H1 (cell line): ENCODE data around the gene STIMATE. TPM values are rescaled to one million over a fixed set of nuclear protein-coding genes. Genes with fewer than 3 reads are reported as not detected.
A peak's percentile ranks its signal among the peaks of the same experiment; 100 is the strongest.

Experiments used
- CTCF ChIA-PET: fragments of 300-600 bp; sonication (Branson Sonifier 250); formaldehyde crosslinking; loops from one replicate; lab custom pipeline; 2021; ENCODE audit not compliant: partially characterized antibody; lab: Charles Lee
- POLR2A ChIA-PET: fragments of 300-600 bp; sonication (Branson Sonifier 250); formaldehyde crosslinking; loops from one replicate; lab custom pipeline; 2021; ENCODE audit warnings: inconsistent platforms; ENCODE audit not compliant: partially characterized antibody; lab: Charles Lee
- DNase-seq, 2 experiments: peaks; one replicate each; pipeline versions ENCODE4 v3.0.0 to v3.0.0-alpha.2; 2010 to 2022; ENCODE audit warnings: low spot score in 2 of 2, low read depth in 1 of 2, mixed read lengths in 1 of 2
- FAIRE-seq: peaks from 2 replicates; lab custom pipeline; 2011; peaks lifted over from hg19 to GRCh38; lab: Jason Lieb, UNC
- H2AFZ ChIP-seq: 2 replicates; pipeline ENCODE4 v1.8.1; 2012; ENCODE audit warnings: low read length, inconsistent platforms
- H2AK5ac ChIP-seq: 2 replicates; pipeline ENCODE4 v1.6.1; 2013; ENCODE audit warnings: low read depth, low read length
- H2BK120ac ChIP-seq: replicated peaks from 2 replicates; pipeline ENCODE3; 2013; ENCODE audit warnings: low read depth, low read length, inconsistent platforms
- H2BK12ac ChIP-seq: 2 replicates; pipeline ENCODE4 v1.6.1; 2013; ENCODE audit warnings: low read depth, low read length
- H2BK15ac ChIP-seq: 2 replicates; pipeline ENCODE4 v1.6.1; 2013; ENCODE audit warnings: low read length
- H2BK20ac ChIP-seq: 2 replicates; pipeline ENCODE4 v1.6.1; 2013; ENCODE audit warnings: low read length
- H2BK5ac ChIP-seq: 2 replicates; pipeline ENCODE4 v1.6.1; 2013; ENCODE audit warnings: low read depth, low read length
- H3K14ac ChIP-seq: 2 replicates; pipeline ENCODE4 v1.6.1; 2013; ENCODE audit warnings: inconsistent platforms; ENCODE audit not compliant: insufficient read length
- H3K18ac ChIP-seq: 2 replicates; pipeline ENCODE4 v1.6.1; 2013; ENCODE audit warnings: low read length; ENCODE audit errors: extremely low read depth
- H3K23ac ChIP-seq: 2 replicates; pipeline ENCODE4 v1.6.1; 2013; ENCODE audit warnings: inconsistent platforms; ENCODE audit not compliant: insufficient read length
- H3K23me2 ChIP-seq: 2 replicates; pipeline ENCODE4 v1.6.1; 2013; ENCODE audit warnings: low read depth, low read length
- H3K27ac ChIP-seq: 2 replicates; pipeline ENCODE4 v1.6.1; 2011; ENCODE audit warnings: low read depth, low read length, inconsistent platforms
- H3K27me3 ChIP-seq, 4 experiments: replicated peaks in 1 of 4; 1 replicate in 1 of 4; 2 replicates in 3 of 4; pipeline versions ENCODE4 v1.6.1 to v1.8.1; 2011 to 2013; ENCODE audit warnings: low read length in 3 of 4, mild to moderate bottlenecking in 3 of 4, inconsistent platforms in 2 of 4, mixed read lengths in 2 of 4, moderate library complexity in 1 of 4; ENCODE audit not compliant: control insufficient read depth in 3 of 4, insufficient read depth in 3 of 4; ENCODE audit errors: extremely low read depth in 1 of 4
- H3K36me3 ChIP-seq, 4 experiments: 2 replicates each; pipeline versions ENCODE4 v1.6.1 to v1.8.1; 2011 to 2013; ENCODE audit warnings: mild to moderate bottlenecking in 4 of 4, low read length in 3 of 4, moderate library complexity in 2 of 4, control low read depth in 1 of 4, inconsistent platforms in 1 of 4; ENCODE audit not compliant: insufficient read depth in 4 of 4, control insufficient read depth in 2 of 4
- H3K4ac ChIP-seq: replicated peaks from 2 replicates; pipeline ENCODE3; 2013; ENCODE audit warnings: low read length, low read depth, mixed read lengths, inconsistent platforms; ENCODE audit not compliant: insufficient read length
- H3K4me1 ChIP-seq, 4 experiments: replicated peaks in 1 of 4; 1 replicate in 1 of 4; 2 replicates in 3 of 4; pipeline versions ENCODE4 v1.6.1 to v1.8.1; 2011 to 2013; ENCODE audit warnings: low read length in 3 of 4, inconsistent platforms in 2 of 4, mixed read lengths in 1 of 4; ENCODE audit not compliant: insufficient read depth in 4 of 4, control insufficient read depth in 3 of 4
- H3K4me2 ChIP-seq, 2 experiments: 2 replicates each; pipeline versions ENCODE4 v1.6.1 to v1.8.1; 2011 to 2013; ENCODE audit warnings: low read depth in 2 of 2, low read length in 2 of 2, control low read depth in 1 of 2, inconsistent platforms in 1 of 2, mild to moderate bottlenecking in 1 of 2; ENCODE audit not compliant: insufficient read depth in 1 of 2
- H3K4me3 ChIP-seq, 4 experiments: fragments of 200-600, 300-600 bp in 1 of 4; sonication (generic), shearing (Covaris generic), sonication (Bioruptor Twin) in 1 of 4; 2 replicates each; pipeline versions ENCODE4 v1.5.1 to v1.8.1; 2011 to 2016; ENCODE audit warnings: low read length in 4 of 4, low read depth in 3 of 4, control low read depth in 2 of 4, inconsistent platforms in 2 of 4, mild to moderate bottlenecking in 2 of 4, mixed read lengths in 1 of 4, moderate library complexity in 1 of 4; ENCODE audit not compliant: insufficient read depth in 2 of 4; ENCODE audit errors: extremely low read depth in 1 of 4
- H3K56ac ChIP-seq: replicated peaks from 2 replicates; pipeline ENCODE3; 2013; ENCODE audit warnings: low read depth, mild to moderate bottlenecking, mixed read lengths, low read length, inconsistent platforms; ENCODE audit not compliant: insufficient read length
- H3K79me1 ChIP-seq: 2 replicates; pipeline ENCODE4 v1.6.1; 2013; ENCODE audit warnings: low read depth, low read length, control low read depth
- H3K79me2 ChIP-seq, 2 experiments: 2 replicates each; pipeline versions ENCODE4 v1.6.1 to v1.8.1; 2012 to 2013; ENCODE audit warnings: low read length in 2 of 2, mild to moderate bottlenecking in 2 of 2, inconsistent platforms in 1 of 2; ENCODE audit not compliant: insufficient read depth in 2 of 2, control insufficient read depth in 1 of 2
- H3K9ac ChIP-seq, 4 experiments: replicated peaks in 1 of 4; 1 replicate in 1 of 4; 2 replicates in 3 of 4; pipeline versions ENCODE4 v1.6.1 to v1.8.1; 2011 to 2013; ENCODE audit warnings: low read depth in 3 of 4, low read length in 3 of 4, control low read depth in 2 of 4, mild to moderate bottlenecking in 2 of 4, moderate library complexity in 2 of 4, inconsistent platforms in 1 of 4; ENCODE audit errors: extremely low read depth in 1 of 4
- H3K9me3 ChIP-seq, 2 experiments: 2 replicates each; pipeline versions ENCODE4 v1.6.1 to v1.8.1; 2012 to 2013; ENCODE audit warnings: mild to moderate bottlenecking in 2 of 2, moderate library complexity in 2 of 2, control low read depth in 1 of 2, inconsistent platforms in 1 of 2, low read depth in 1 of 2, low read length in 1 of 2, mixed read lengths in 1 of 2; ENCODE audit not compliant: insufficient read depth in 2 of 2
- H4K20me1 ChIP-seq, 2 experiments: replicated peaks in 1 of 2; 2 replicates each; pipeline versions ENCODE3 to v1.8.1; 2011 to 2013; ENCODE audit warnings: inconsistent platforms in 2 of 2, low read length in 2 of 2, mild to moderate bottlenecking in 1 of 2; ENCODE audit not compliant: insufficient read depth in 2 of 2, control insufficient read depth in 1 of 2
- H4K5ac ChIP-seq: 2 replicates; pipeline ENCODE4 v1.6.1; 2013; ENCODE audit warnings: low read length, low read depth, mixed read lengths, inconsistent platforms; ENCODE audit not compliant: insufficient read length
- H4K8ac ChIP-seq: 2 replicates; pipeline ENCODE4 v1.8.0; 2013; ENCODE audit warnings: mild to moderate bottlenecking, moderate library complexity, low read length, inconsistent platforms; ENCODE audit not compliant: insufficient read depth; ENCODE audit errors: extremely low read depth
- H4K91ac ChIP-seq: replicated peaks from 2 replicates; pipeline ENCODE3; 2013; ENCODE audit warnings: low read length, mixed read lengths, inconsistent platforms; ENCODE audit not compliant: insufficient read length
- ASH2L ChIP-seq: fragments of 200-600, 300-600 bp; sonication (generic); IDR thresholded peaks from one replicate; pipeline ENCODE4 v1.7.1; 2017; ENCODE audit warnings: low read length
- BACH1 ChIP-seq: IDR thresholded peaks from 2 replicates; pipeline ENCODE4 v1.6.1; 2012; ENCODE audit warnings: low read length, improper control_type of control experiment
- CEBPB ChIP-seq: IDR thresholded peaks from 2 replicates; pipeline ENCODE4 v1.6.1; 2012; ENCODE audit warnings: low read depth, low read length
- E2F6 ChIP-seq: IDR thresholded peaks from 2 replicates; pipeline ENCODE4 v1.6.1; 2012; ENCODE audit warnings: inconsistent platforms
- POU5F1 ChIP-seq: IDR thresholded peaks from 2 replicates; pipeline ENCODE4 v1.6.1; 2011; ENCODE audit warnings: low read depth, mild to moderate bottlenecking, low read length, moderate library complexity
- SP2 ChIP-seq: IDR thresholded peaks from 2 replicates; pipeline ENCODE4 v1.6.1; 2012; ENCODE audit warnings: mild to moderate bottlenecking, low read length, inconsistent platforms
- TBP ChIP-seq: IDR thresholded peaks from 2 replicates; pipeline ENCODE4 v1.6.1; 2011; ENCODE audit warnings: low read depth, low read length, improper control_type of control experiment
- WGBS, 2 experiments: shearing (Covaris generic) in 1 of 2; methylation state at CpG; one replicate each; pipeline versions ENCODE4 v1.1.6 to v1.1.7; 2013 to 2015; ENCODE audit warnings: low lambda C conversion rate in 2 of 2, mixed read lengths in 2 of 2, inconsistent platforms in 1 of 2, low coverage in 1 of 2, missing lambda C conversion rate in 1 of 2; ENCODE audit not compliant: insufficient replicate concordance in 2 of 2, insufficient coverage in 1 of 2, insufficient read length in 1 of 2; ENCODE audit errors: extremely low coverage in 1 of 2, missing lambda C conversion rate in 1 of 2; 5-methylcytosine and 5-hydroxymethylcytosine counted together
- polyA plus RNA-seq, 7 experiments: library from polyadenylated mRNA; depleted of rRNA in 3 of 7; stranded (reverse) in 5 of 7; unstranded in 2 of 7; fragments of >200 nt in 5 of 7; fragments of 200-250 nt in 2 of 7; gene quantifications; 1 replicate in 5 of 7; 2 replicates in 1 of 7; 4 replicates in 1 of 7; pipeline versions ENCODE4 v1.2.1 to v1.2.3, GENCODE V29; 2011 to 2013; ENCODE audit warnings: missing spikeins in 2 of 7, mixed read lengths in 2 of 7
- total RNA-seq: library from RNA; stranded (reverse); fragmentation: NEBNext Ultra II Directional; extraction: Animal tissue kit (Norgen Biotek cat#: 25700); gene quantifications from 2 replicates; pipeline ENCODE4 v1.2.1, GENCODE V29; 2021

STIMATE gene
- total and polyA plus RNA-seq, 2 of the 8 experiments (the other 6 are each of a cell fraction or from before 2014, with no cell fraction given) = 17.5 to 22.1 TPM

DNA sequence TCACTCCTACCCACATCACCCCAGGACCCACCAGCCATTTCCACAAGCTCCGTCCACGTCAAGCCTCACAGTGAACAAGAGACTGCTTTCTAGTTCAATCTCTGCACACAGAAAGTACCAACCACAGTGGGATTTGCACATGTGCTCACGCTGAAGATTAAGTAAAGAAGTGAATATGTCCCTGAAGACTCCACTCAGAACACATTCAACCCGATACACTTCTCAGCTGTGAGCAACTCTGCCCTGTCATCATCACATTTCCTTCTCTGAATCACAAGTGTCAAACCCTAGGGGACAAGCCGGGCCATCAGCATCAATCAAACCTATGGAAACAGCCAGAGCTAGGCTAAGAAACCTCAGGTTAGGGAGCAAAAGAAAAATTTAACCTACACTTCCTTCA is 1.9 kb downstream of the STIMATE start:
- Histone ChIP-seq H4K91ac (no peak overlapping the region), H3K4me3 (peak overlapping the region in 1 of 4 experiments; percentile 82; a peak in 1 of 8 replicates), H3K27ac (no peak overlapping the region), H2BK12ac (no peak overlapping the region), H3K4me2 (no peak overlapping the region; a peak in 1 of 4 replicates), H2BK20ac (no peak overlapping the region), H2BK5ac (no peak overlapping the region), H3K18ac (no peak overlapping the region), H3K27me3 (no peaks in the 10 kb centered on the region), H2AK5ac (no peak overlapping the region), H3K79me2 (peaks cover 0 to 29% of the 10 kb centered on the region in 2 experiments; a peak in 2 of 4 replicates), H3K56ac (no peak overlapping the region), H3K36me3 (0 out of 8 replicates have a peak, but pooled peaks cover 0 to 2% (median 0%) of the 10 kb centered on the region in 4 experiments), H3K4ac (no peak overlapping the region), H4K5ac (no peak overlapping the region), H2BK15ac (no peak overlapping the region), H3K23me2 (peaks cover 6% of the 10 kb centered on the region), H3K9ac (no peak overlapping the region), H3K23ac (no peak overlapping the region), H4K20me1 (peaks cover 1 to 5% of the 10 kb centered on the region in 2 experiments), H2BK120ac (no peak overlapping the region), H3K14ac (no peak overlapping the region), H3K4me1 (peaks cover 0 to 3% (median 1%) of the 10 kb centered on the region in 4 experiments; a peak in 2 of 7 replicates), H3K9me3 (no peaks in the 10 kb centered on the region), H3K79me1 (0 out of 2 replicates have a peak, but pooled peaks cover 2% of the 10 kb centered on the region), H2AFZ (no peak overlapping the region), H4K8ac (no peak overlapping the region)
- ChIA-PET CTCF (interaction anchor here (0.8 to 2.6 kb wide), 5 partner anchors 9 to 43 kb away, joined by 3 to 7 read pairs (median 5); no protein-coding TSS in a partner anchor), POLR2A (no interaction called here)
- no peak for DNase-seq
- FAIRE-seq = no peak
- TF ChIP-seq E2F6 (no peak), ASH2L (no peak), BACH1 (no peak), TBP (no peak), POU5F1 (no peak), SP2 (no peak), CEBPB (no peak)
- 70% methylated on average over 5 of the region's 5 CpGs; no CpG with 5 or more reads in 1 of the 2 experiments for WGBS, 2 experiments
